Measurements from ENCODE around the gene RRP1B.

DNA sequence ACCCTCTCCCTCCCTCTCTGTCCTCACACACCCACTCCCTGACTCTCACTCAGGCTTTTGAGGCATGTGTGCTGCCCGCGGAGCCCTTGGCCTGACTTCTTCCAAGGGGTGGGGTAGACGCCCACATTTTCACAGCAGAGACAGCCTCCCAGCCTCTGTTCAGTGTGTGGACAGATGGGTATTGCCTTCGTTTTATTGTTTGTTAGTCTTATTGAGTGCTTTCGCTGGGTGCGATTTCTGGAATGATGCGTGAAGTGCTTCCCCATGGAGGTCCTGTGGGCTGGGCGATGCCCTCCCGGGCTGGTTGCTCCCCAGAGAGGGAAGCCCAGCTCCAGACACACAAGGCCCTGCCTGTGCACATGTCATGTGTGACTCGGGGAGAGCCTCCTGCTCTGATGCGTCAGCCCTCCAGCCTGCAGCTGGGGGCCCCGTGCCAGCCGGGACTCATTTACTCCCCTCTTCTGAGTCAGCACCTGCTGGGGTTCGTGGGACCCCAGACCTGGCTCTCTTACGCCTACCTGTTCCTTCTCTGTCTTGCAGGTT lies 74.2 kb downstream of the RRP1B start:
- no peak for TF ChIP-seq POLR2AphosphoS5 (IDR thresholded peaks at IDR 0.05; ENCODE audit: low read depth, low read length)
- no peak for TF ChIP-seq TAF1 (IDR thresholded peaks at IDR 0.05; ENCODE audit: borderline replicate concordance, insufficient read depth, low read length)

Measured in PFSK-1 (cell line).